ENCODE results near the gene GRM4.

DNA sequence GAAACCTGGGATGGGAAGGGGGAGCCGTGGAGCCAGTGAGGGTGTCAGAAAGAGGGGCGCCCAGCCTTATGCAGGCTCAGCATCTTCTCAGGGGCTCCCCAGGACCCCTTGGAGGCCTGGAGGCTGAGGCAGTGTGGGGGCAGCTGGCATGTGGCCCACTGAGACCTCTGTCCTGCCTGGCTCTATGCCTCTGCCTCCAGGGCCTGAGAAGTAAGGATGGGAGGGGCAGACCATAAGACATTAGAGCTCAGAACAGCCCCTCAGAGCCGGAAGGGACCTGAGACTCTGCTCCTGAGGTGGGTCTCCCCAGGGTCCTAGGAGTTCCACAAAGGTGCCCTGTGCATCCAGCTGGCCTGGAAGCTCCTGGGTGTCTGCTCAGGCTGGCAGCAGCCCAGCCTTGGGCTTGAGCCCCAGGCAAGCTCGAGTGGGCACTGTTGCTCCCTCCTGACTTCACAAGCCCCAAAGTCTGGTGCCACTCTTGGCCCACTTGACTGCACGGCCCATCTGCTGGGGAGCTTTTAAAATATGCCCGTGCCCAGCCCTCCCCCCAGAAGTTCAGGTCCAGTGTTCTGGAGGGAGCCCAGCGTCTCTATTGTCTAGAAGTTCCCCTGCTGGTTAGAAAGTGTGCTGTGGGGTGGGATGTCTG lies 126.8 kb downstream of the GRM4 start:
- TF ChIP-seq, protein P1, sequence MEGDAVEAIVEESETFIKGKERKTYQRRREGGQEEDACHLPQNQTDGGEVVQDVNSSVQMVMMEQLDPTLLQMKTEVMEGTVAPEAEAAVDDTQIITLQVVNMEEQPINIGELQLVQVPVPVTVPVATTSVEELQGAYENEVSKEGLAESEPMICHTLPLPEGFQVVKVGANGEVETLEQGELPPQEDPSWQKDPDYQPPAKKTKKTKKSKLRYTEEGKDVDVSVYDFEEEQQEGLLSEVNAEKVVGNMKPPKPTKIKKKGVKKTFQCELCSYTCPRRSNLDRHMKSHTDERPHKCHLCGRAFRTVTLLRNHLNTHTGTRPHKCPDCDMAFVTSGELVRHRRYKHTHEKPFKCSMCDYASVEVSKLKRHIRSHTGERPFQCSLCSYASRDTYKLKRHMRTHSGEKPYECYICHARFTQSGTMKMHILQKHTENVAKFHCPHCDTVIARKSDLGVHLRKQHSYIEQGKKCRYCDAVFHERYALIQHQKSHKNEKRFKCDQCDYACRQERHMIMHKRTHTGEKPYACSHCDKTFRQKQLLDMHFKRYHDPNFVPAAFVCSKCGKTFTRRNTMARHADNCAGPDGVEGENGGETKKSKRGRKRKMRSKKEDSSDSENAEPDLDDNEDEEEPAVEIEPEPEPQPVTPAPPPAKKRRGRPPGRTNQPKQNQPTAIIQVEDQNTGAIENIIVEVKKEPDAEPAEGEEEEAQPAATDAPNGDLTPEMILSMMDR (IDR thresholded peaks at IDR 0.05): no peak
- TF ChIP-seq EZH2 (IDR thresholded peaks at IDR 0.05): no peak
